Dendritic cell treated with granulocyte-macrophage colony-stimulating factor and Interleukin-4, amounts not matched to agents 40 ng/mL and 50 ng/mL, for 4 days (primary cell): ENCODE data around the gene PRR23A.

Source experiments
- H3K27ac Mint-ChIP-seq: one replicate; pipeline ENCODE4 v1.8.0; 2022; ENCODE audit warnings: mild to moderate bottlenecking, mixed read lengths
- H3K27me3 Mint-ChIP-seq: one replicate; pipeline ENCODE4 v1.8.0; 2022; ENCODE audit warnings: mild to moderate bottlenecking, mixed read lengths
- H3K36me3 Mint-ChIP-seq: one replicate; pipeline ENCODE4 v1.8.0; 2022; ENCODE audit warnings: low read depth, mixed read lengths
- H3K4me1 Mint-ChIP-seq: one replicate; pipeline ENCODE4 v1.8.0; 2022; ENCODE audit warnings: low read depth, mixed read lengths
- H3K4me3 Mint-ChIP-seq: one replicate; pipeline ENCODE4 v1.8.0; 2022; ENCODE audit warnings: mild to moderate bottlenecking, moderate library complexity, mixed read lengths
- H3K9me3 Mint-ChIP-seq: one replicate; pipeline ENCODE4 v1.8.0; 2022; ENCODE audit warnings: mixed read lengths
- intact Hi-C: fragments of 100-400 bp; cut with micrococcal nuclease; formaldehyde crosslinking; loops from one replicate; pipeline ENCODE4 v1.15.0; 2022

PRR23A gene

DNA sequence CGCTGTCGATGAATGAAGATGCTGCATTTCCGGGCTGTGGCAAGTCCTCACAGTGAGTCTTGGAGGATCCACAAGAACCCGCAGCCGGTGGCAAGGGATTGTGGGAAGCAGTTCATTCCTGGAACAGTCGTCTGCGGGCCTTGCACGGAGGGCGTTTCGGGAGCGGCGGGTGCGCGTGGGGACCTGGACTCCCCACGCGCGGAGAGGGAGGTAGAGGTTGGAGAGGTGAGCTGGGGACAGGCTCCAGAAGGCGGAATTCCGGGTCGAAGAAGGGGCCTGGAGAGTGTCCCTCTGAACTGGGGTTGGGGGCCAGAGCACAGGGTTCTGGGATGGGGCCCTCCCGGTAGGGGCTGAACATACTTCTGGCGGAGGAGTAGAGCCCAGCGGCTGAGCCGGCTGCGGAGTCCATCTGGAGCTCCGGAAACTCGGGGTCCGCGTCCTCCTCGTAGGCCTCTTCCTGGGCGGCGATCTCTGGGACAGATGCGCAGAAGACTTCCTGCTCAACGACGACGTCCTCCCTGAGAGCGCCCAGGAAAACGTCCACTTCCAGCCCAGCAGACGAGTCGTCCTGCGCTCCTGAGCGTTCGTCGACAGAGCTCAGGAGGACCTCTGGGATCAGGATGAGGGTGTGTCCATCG is 593 bp downstream of the PRR23A start:
- intact Hi-C loops = no loop called here
- peaks cover 5% of the 10 kb centered on the region for H3K27me3 Mint-ChIP-seq
- H3K4me1 Mint-ChIP-seq = no peaks in the 10 kb centered on the region
- H3K36me3 Mint-ChIP-seq = no peaks in the 10 kb centered on the region
- H3K9me3 Mint-ChIP-seq = peaks cover 42% of the 10 kb centered on the region
- H3K4me3 Mint-ChIP-seq = no peak overlapping the region
- H3K27ac Mint-ChIP-seq = no peak overlapping the region

DNA sequence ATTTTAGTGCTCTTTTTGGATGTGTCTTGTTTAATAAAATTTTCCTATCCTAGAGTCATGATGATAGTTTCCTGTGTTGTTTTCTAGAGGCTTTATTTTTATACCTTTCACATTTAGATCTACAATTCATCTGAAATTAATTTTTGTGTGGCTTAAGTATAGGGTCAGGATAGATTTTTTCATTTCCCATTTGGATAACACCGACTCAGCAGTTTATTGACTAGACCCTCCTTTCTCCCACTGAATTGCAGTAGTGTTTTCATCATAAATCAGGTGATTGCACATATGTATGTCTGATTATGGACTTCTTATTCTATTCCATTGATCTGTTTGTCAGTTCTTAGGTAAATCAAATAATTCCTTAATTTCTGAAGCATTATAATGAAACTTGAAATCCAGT is 10.4 kb downstream of the PRR23A start:
- intact Hi-C loops = no loop called here
- H3K4me1 Mint-ChIP-seq = no peaks in the 10 kb centered on the region
- no peaks in the 10 kb centered on the region for H3K36me3 Mint-ChIP-seq
- H3K4me3 Mint-ChIP-seq = no peak overlapping the region
- H3K9me3 Mint-ChIP-seq = peaks cover 2% of the 10 kb centered on the region
- no peak overlapping the region for H3K27ac Mint-ChIP-seq
- peaks cover 7% of the 10 kb centered on the region for H3K27me3 Mint-ChIP-seq

DNA sequence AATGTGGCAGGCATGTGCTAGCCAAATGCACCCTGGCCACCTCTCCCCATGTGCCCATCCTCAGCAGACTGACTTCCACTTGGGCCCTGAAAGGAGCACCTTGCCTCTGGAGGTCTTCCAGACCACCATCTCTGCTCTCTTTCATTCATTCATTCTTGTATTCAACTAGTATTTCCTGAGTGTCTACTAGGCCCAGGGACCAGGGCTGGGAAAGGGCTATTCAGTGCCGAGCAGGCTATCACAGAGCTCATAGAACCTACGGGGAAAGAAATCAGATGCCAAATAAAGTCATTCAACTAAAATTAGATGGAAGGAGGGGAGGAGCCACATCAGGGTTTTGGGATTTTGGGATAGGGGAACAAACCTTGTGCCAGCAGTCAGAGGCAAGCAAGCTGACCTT is 18.9 kb downstream of the PRR23A start:
- H3K27ac Mint-ChIP-seq = no peak overlapping the region
- intact Hi-C loops = no loop called here
- no peaks in the 10 kb centered on the region for H3K36me3 Mint-ChIP-seq
- H3K4me1 Mint-ChIP-seq = no peaks in the 10 kb centered on the region
- H3K27me3 Mint-ChIP-seq = peaks cover 1% of the 10 kb centered on the region
- no peak overlapping the region for H3K4me3 Mint-ChIP-seq
- H3K9me3 Mint-ChIP-seq = no peaks in the 10 kb centered on the region

DNA sequence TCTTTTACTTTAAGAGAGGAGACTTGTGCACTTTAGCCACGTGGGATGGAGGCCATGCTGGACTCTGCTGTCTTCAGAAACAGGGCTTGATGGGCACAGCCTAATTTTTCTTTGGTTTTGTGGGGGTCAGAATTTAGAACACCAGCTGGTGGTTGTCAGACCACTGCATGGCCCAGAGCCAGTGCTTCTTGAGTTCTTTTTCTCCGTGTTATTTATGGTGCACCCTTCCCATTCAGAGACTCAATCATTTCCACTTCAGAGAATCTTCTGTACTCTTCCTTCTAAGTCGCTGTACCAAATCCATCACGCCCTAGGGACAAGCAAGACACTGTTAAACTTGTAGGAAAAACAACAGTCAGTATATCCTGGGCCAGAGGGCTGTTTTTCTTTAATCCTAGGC is 20.1 kb downstream of the PRR23A start:
- H3K27me3 Mint-ChIP-seq = peaks cover 1% of the 10 kb centered on the region
- no peak overlapping the region for H3K4me3 Mint-ChIP-seq
- no peaks in the 10 kb centered on the region for H3K4me1 Mint-ChIP-seq
- H3K36me3 Mint-ChIP-seq = no peaks in the 10 kb centered on the region
- intact Hi-C loops = no loop called here
- H3K9me3 Mint-ChIP-seq = no peaks in the 10 kb centered on the region
- H3K27ac Mint-ChIP-seq = no peak overlapping the region

DNA sequence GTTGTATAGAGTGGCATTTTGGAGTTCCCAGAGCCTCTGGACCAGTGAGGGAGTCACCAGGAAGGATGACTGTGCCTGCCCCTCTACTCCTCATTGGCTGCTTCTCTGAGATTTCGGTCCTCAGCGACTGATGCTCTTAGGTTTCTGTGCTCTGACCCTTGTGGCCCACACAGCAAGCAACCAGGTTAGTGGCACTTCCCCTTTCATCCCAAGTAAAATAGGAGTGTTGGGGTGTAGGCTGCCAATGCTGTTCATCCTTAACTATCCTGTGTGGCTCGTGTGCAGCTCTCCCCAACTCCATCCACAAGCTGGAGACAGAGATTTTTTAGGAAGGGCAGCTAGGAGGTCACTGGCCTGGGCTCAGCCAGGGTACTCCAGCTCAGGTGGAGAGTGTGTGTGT is 21.3 kb downstream of the PRR23A start:
- Mint-ChIP-seq H3K27ac (no peak overlapping the region), H3K4me3 (no peak overlapping the region), H3K27me3 (peaks cover 4% of the 10 kb centered on the region), H3K9me3 (no peaks in the 10 kb centered on the region), H3K4me1 (no peaks in the 10 kb centered on the region), H3K36me3 (no peaks in the 10 kb centered on the region)
- intact Hi-C loops = no loop called here

DNA sequence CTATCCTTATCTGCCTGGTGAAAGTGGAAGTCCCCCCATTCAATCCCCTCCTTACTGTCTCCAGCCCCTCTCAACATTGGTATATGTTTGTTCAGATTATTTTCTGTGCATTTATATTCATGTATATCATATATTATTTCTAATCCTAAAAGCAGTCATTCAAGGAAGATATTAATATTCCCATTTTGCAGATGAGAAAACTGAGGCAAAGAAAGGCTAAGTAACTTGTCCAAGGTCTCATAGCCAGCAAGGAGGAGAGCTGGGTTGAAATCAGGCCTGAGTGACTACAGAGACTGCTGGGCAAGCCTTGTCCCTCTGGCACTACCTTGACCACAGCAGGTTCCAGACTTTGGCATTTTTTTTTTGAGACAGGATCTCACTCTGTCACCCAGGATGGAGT is 30.0 kb downstream of the PRR23A start:
- Mint-ChIP-seq H3K4me3 (no peak overlapping the region), H3K9me3 (no peaks in the 10 kb centered on the region), H3K4me1 (no peaks in the 10 kb centered on the region), H3K27ac (no peak overlapping the region), H3K36me3 (no peaks in the 10 kb centered on the region), H3K27me3 (peaks cover 8% of the 10 kb centered on the region)
- intact Hi-C loops = no loop called here

DNA sequence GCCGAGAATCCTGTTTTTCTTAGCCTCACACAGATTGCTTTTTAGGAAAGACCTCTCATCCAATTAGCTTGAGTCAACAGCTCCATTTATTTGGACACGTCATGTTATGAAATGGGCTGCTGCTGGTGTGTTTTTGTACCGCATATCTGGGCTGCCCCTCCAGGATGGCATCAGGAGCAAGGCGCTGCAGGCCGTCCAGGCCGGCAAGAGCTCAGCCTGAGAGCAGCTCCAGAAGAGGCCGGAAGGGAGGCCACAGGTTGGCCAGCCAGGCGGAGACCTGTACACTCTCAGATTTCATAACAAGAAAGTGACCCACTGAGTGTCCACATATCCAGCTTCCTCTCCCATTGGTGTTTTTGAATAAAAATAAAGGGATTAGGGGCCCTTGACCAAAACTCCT is 30.7 kb downstream of the PRR23A start:
- Mint-ChIP-seq H3K27ac (no peak overlapping the region), H3K4me3 (no peak overlapping the region), H3K4me1 (no peaks in the 10 kb centered on the region), H3K36me3 (no peaks in the 10 kb centered on the region), H3K27me3 (peaks cover 12% of the 10 kb centered on the region), H3K9me3 (no peaks in the 10 kb centered on the region)
- intact Hi-C loops = no loop called here

DNA sequence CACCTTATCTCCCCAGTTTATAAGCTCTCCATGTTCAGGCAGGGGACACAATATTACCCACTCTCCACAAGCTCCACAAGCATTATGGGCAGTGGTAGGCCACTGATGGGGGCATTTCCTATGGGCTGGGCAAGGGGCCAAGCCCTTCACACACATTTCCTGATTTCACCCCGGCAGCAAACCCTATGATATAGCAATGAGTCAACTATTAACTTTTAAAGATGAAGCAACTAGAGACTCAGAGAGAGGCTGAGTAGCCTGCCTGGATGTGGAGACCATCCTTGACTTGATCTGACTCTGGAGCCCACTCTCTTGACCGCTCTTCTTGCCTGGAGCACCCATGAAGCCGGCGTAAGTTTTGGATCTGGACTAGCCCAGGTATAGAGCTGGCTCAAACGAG is 31.6 kb downstream of the PRR23A start:
- Mint-ChIP-seq H3K36me3 (no peaks in the 10 kb centered on the region), H3K27me3 (peaks cover 13% of the 10 kb centered on the region), H3K9me3 (no peaks in the 10 kb centered on the region), H3K27ac (no peak overlapping the region), H3K4me1 (no peaks in the 10 kb centered on the region), H3K4me3 (no peak overlapping the region)
- intact Hi-C loops = no loop called here

DNA sequence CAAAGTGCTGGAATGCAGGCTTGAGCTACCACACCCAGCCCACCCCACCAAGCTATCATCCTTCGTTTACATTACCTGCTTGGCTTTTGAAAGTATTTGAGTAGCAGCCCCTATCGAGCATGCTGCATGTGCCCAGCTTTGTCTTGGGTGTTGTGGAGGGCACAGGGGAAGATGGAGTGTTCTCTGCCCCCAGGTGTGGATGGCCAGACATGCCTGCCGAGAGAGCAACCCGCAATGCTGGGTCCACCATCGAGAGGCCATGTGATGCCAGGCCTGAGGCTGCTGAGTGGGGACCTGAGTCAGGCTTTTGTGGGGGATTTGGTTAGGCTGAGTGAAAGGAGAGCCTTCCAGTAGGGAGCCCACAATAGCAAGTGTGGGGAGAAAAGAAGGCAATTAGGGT is 33.1 kb downstream of the PRR23A start:
- H3K4me3 Mint-ChIP-seq = no peak overlapping the region
- peaks cover 15% of the 10 kb centered on the region for H3K27me3 Mint-ChIP-seq
- intact Hi-C loops = no loop called here
- H3K4me1 Mint-ChIP-seq = no peaks in the 10 kb centered on the region
- H3K9me3 Mint-ChIP-seq = no peaks in the 10 kb centered on the region
- H3K36me3 Mint-ChIP-seq = no peaks in the 10 kb centered on the region
- no peak overlapping the region for H3K27ac Mint-ChIP-seq

DNA sequence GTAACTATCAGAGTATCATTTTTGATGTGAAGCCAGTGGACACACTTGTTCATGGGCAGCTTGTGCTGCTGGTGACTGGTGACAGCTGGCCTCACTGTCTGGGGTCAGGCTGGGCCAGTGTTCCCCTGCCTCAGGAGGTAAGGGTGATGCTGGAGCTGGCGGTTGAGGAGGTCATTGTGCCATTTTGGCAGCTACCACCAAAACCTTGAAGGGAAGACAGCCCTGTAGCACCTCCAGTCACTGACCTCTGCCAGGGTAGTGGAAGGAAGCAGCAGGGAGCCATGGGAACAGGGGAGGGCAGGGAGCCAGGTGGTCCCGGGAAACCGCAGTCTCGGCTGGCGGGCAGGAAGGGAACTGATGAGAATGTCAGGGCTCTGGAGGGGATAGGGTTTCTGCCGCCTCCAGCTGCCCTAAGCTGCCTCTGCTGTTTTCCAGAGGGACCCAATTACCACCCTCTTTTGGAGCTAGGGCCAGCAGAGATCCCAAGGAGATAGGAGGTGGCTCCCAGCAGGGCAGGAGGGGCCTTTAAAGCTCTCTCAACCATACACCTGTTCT is 34.2 kb downstream of the PRR23A start:
- Mint-ChIP-seq H3K27ac (no peak overlapping the region), H3K4me3 (no peak overlapping the region), H3K36me3 (no peaks in the 10 kb centered on the region), H3K27me3 (peaks cover 20% of the 10 kb centered on the region), H3K4me1 (no peaks in the 10 kb centered on the region), H3K9me3 (no peaks in the 10 kb centered on the region)
- intact Hi-C loops = no loop called here

DNA sequence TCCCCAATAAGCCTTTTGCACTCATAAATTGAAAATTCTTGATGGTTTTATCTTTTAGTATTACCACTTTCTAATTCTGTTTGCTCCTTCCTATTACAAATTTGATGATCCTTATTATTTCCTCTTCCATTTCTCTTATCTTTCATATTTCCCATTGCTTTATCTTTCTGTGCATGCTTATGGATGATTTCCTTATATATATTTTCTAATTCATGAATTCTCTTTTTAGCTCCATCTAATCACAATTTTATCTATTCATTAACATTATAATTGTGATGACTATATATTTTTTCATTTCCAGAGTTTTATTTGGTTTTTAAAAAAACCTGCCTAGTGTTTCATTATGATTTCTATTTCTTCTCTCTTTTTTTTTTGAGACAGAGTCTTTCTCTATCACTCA is 41.1 kb downstream of the PRR23A start:
- no peak overlapping the region for H3K27ac Mint-ChIP-seq
- peaks cover 9% of the 10 kb centered on the region for H3K9me3 Mint-ChIP-seq
- H3K4me3 Mint-ChIP-seq = no peak overlapping the region
- H3K4me1 Mint-ChIP-seq = peaks cover 6% of the 10 kb centered on the region
- intact Hi-C loops = no loop called here
- H3K36me3 Mint-ChIP-seq = no peaks in the 10 kb centered on the region
- H3K27me3 Mint-ChIP-seq = peaks cover 54% of the 10 kb centered on the region

DNA sequence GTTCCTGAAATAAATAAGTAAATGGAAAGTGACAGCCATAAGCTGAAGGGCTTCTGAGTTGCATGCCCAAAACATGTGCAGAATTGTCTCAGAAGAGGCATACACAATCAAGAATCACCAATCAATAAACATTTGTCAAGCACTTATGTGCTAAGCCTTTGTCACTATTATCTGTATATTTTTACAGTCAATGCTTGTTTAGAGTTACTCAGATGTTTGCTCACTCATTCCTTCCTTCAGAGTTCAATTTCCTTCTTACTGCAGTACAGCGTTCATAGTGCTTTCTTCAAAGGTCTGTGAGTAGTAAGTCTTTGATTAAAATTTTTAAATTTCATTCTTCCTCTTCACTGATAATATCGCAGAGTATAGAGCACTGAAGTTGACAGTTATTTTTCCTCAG is 41.8 kb downstream of the PRR23A start:
- H3K4me1 Mint-ChIP-seq = peaks cover 6% of the 10 kb centered on the region
- intact Hi-C loops = no loop called here

DNA sequence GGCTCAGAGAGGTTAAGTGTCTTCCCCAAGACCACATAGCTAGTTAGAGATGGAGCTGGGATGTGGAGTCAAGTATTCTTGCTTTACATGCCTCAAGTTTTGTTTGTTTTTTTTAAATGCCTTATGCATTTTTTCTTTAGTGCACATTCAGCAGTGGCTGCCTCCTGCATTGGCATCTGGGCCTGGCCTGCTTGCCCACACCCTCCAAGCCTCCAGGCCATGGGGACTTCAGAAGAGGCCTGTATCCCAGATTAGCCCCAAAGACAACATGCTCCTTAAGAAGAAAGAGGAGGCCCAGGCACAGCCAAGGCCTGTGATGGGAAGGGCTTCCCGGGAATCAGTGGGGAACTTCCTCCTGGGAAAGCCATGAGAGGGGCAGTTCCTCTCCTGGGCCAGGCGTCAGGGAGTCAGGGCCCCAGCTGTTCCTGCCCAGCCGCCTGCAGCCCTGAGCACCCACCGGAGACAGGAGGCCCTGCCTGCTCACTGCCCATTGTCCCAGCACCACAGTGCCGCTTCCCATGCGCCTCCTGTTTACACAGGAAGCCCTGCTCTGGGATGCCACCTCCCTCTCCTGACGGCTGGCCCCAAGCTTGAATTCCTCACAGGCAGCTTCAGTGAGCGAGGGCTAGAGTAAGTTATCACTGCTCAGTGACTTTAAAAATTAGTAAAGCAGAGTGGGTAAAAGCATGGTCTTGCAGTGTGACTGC is 43.1 kb downstream of the PRR23A start:
- intact Hi-C loops = no loop called here
- peaks cover 67% of the 10 kb centered on the region for H3K27me3 Mint-ChIP-seq
- H3K27ac Mint-ChIP-seq = no peak overlapping the region
- peaks cover 6% of the 10 kb centered on the region for H3K4me1 Mint-ChIP-seq
- no peaks in the 10 kb centered on the region for H3K36me3 Mint-ChIP-seq
- no peak overlapping the region for H3K4me3 Mint-ChIP-seq
- H3K9me3 Mint-ChIP-seq = peaks cover 9% of the 10 kb centered on the region

More for the DNA sequence above, 41.8 kb downstream of the PRR23A start:
- H3K27ac Mint-ChIP-seq = no peak overlapping the region
- peaks cover 58% of the 10 kb centered on the region for H3K27me3 Mint-ChIP-seq
- no peaks in the 10 kb centered on the region for H3K36me3 Mint-ChIP-seq
- H3K9me3 Mint-ChIP-seq = peaks cover 9% of the 10 kb centered on the region
- no peak overlapping the region for H3K4me3 Mint-ChIP-seq

DNA sequence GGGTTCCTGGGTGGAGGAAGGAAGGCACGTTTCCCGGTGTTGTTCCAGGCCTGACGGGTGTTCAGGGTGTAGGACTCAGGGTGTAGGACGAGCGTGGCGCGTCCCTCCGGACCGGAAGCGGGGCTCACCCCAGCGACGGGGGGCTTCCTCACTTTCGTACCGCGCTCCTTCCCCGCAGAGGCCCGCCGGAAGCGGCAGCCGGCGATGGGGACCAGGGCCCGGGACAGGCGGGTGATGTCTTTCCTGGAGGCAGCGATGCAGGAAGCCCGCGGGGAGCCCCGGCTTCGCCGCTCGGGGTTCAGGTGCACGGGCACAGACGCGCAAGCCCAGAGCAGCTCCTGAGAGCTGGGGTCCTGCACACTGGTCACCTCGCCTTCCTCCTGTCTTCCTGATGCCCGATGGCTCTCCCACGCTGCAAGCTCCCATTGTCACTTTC is 45.6 kb downstream of the PRR23A start:
- Mint-ChIP-seq H3K27ac (no peak overlapping the region), H3K4me3 (no peak overlapping the region), H3K36me3 (no peaks in the 10 kb centered on the region), H3K9me3 (peaks cover 9% of the 10 kb centered on the region), H3K27me3 (peaks cover 73% of the 10 kb centered on the region), H3K4me1 (peaks cover 6% of the 10 kb centered on the region)
- intact Hi-C loops = no loop called here
